A673 (cell line): ENCODE results near the gene AHDC1. TPM values are rescaled to one million over a fixed set of nuclear protein-coding genes. Genes with fewer than 3 reads are reported as not detected.

Experiments used
- BruUV-seq: library from RNA; stranded (reverse); fragments of 400-500 nt; replicated peaks from 2 replicates; lab custom pipeline; 2021; lab: Mats Ljungman, UMichigan
- CTCF ChIA-PET: fragments of 300-600 bp; sonication (Branson Sonifier 250); formaldehyde crosslinking; loops from one replicate; lab custom pipeline; 2022; ENCODE audit warnings: antibody characterized with exemption; lab: Charles Lee
- POLR2A ChIA-PET: fragments of 300-600 bp; sonication (Branson Sonifier 250); formaldehyde crosslinking; loops from one replicate; lab custom pipeline; 2022; ENCODE audit warnings: antibody characterized with exemption; ENCODE audit not compliant: low non-redundant PET; lab: Charles Lee
- DNase-seq: peaks from one replicate; pipeline ENCODE4 v3.0.0-alpha.2; 2015; ENCODE audit warnings: low spot score
- H3K27ac ChIP-seq: fragments of 200-600 bp; sonication (generic); 2 replicates; pipeline ENCODE4 v1.5.1; 2016; ENCODE audit warnings: mixed run types, low read depth, mild to moderate bottlenecking, mixed read lengths, antibody characterized with exemption, low read length; ENCODE audit not compliant: poor library complexity, severe bottlenecking
- H3K27me3 ChIP-seq: fragments of 200-600 bp; sonication (generic); replicated peaks from 2 replicates; pipeline ENCODE4 v1.6.1; 2017; ENCODE audit warnings: mixed run types, low read depth, mild to moderate bottlenecking, mixed read lengths, antibody characterized with exemption, low read length; ENCODE audit not compliant: insufficient read depth, poor library complexity
- H3K36me3 ChIP-seq: fragments of 200-600 bp; sonication (generic); 2 replicates; pipeline ENCODE4 v1.6.1; 2016; ENCODE audit warnings: mixed run types, mild to moderate bottlenecking, mixed read lengths, antibody characterized with exemption, low read length; ENCODE audit not compliant: insufficient read depth, poor library complexity, severe bottlenecking
- H3K4me1 ChIP-seq: fragments of 200-600 bp; sonication (generic); 2 replicates; pipeline ENCODE4 v1.6.1; 2017; ENCODE audit warnings: mixed run types, mild to moderate bottlenecking, mixed read lengths, antibody characterized with exemption, low read length; ENCODE audit not compliant: insufficient read depth, poor library complexity, severe bottlenecking
- H3K4me3 ChIP-seq: fragments of 200-600 bp; sonication (generic); 2 replicates; pipeline ENCODE4 v1.5.1; 2016; ENCODE audit warnings: low read depth, mixed run types, mild to moderate bottlenecking, mixed read lengths, low read length; ENCODE audit not compliant: poor library complexity, severe bottlenecking
- H3K9me3 ChIP-seq: fragments of 200-600 bp; sonication (generic); 2 replicates; pipeline ENCODE4 v1.6.1; 2016; ENCODE audit warnings: mixed run types, low read depth, mild to moderate bottlenecking, mixed read lengths, antibody characterized with exemption, low read length; ENCODE audit not compliant: poor library complexity, severe bottlenecking
- EZH2 ChIP-seq: fragments of 200-600 bp; sonication (generic); IDR thresholded peaks from 2 replicates; pipeline ENCODE4 v1.6.1; 2017; ENCODE audit warnings: borderline replicate concordance, low read depth, mild to moderate bottlenecking, mixed read lengths, antibody characterized with exemption, low read length; ENCODE audit not compliant: poor library complexity, severe bottlenecking
- intact Hi-C: fragments of 100-400 bp; cut with micrococcal nuclease; formaldehyde crosslinking; loops from one replicate; pipeline ENCODE4 v1.10.0; 2022; ENCODE audit not compliant: unreplicated experiment
- total RNA-seq: library from RNA; stranded (reverse); gene quantifications from 2 replicates; pipeline ENCODE4 v1.2.3, GENCODE V29; 2021
- TF ChIP-seq, protein P1 (sequence below): fragments of 300-800, 200-600 bp; sonication (generic); conservative IDR thresholded peaks from 2 replicates; pipeline ENCODE4 v1.5.1; 2017; ENCODE audit warnings: low read depth, mild to moderate bottlenecking, antibody characterized with exemption, low read length, moderate library complexity, mixed read lengths

Gene AHDC1
- total RNA-seq, 1 experiment from 2014 or later = 33.2 TPM

- no peaks in the 10 kb centered on the region for H3K36me3 ChIP-seq
- BruUV-seq = no TSS peak
- DNase-seq = no peak
- ChIA-PET CTCF (no interaction called here), POLR2A (interaction anchor here (0.7 kb wide), 1 partner anchor 264 kb away, joined by 3 read pairs; no protein-coding TSS in a partner anchor)
- no peak overlapping the region for H3K4me3 ChIP-seq
- intact Hi-C loops = no loop called here
- no peaks in the 10 kb centered on the region for H3K9me3 ChIP-seq
- H3K27ac ChIP-seq = no peak overlapping the region
- TF ChIP-seq, protein P1, sequence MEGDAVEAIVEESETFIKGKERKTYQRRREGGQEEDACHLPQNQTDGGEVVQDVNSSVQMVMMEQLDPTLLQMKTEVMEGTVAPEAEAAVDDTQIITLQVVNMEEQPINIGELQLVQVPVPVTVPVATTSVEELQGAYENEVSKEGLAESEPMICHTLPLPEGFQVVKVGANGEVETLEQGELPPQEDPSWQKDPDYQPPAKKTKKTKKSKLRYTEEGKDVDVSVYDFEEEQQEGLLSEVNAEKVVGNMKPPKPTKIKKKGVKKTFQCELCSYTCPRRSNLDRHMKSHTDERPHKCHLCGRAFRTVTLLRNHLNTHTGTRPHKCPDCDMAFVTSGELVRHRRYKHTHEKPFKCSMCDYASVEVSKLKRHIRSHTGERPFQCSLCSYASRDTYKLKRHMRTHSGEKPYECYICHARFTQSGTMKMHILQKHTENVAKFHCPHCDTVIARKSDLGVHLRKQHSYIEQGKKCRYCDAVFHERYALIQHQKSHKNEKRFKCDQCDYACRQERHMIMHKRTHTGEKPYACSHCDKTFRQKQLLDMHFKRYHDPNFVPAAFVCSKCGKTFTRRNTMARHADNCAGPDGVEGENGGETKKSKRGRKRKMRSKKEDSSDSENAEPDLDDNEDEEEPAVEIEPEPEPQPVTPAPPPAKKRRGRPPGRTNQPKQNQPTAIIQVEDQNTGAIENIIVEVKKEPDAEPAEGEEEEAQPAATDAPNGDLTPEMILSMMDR = no peak
- no peak for TF ChIP-seq EZH2
- H3K4me1 ChIP-seq = peaks cover 4% of the 10 kb centered on the region
- no peaks in the 10 kb centered on the region for H3K27me3 ChIP-seq
Observed at GRCh38 chr1:27499142-27499541, 104.8 kb downstream of the AHDC1 start.

GRCh38 chr1:27496604-27497155, 107.3 kb downstream of the AHDC1 start:
- ChIA-PET CTCF (interaction anchor here (0.6 kb wide), 1 partner anchor 173 kb away, joined by 3 read pairs; no protein-coding TSS in a partner anchor), POLR2A (interaction anchor here (0.6 kb wide), 2 partner anchors 60 to 272 kb away, joined by 3 to 11 read pairs; no protein-coding TSS in a partner anchor)
- no peaks in the 10 kb centered on the region for H3K9me3 ChIP-seq
- DNase-seq = peak; percentile 52
- intact Hi-C loops = no loop called here
- H3K36me3 ChIP-seq = no peaks in the 10 kb centered on the region
- no TSS peak for BruUV-seq
- peaks cover 4% of the 10 kb centered on the region for H3K4me1 ChIP-seq
- TF ChIP-seq EZH2 = no peak
- TF ChIP-seq, protein P1 = no peak
- H3K27ac ChIP-seq = no peak overlapping the region
- peak overlapping the region; percentile 11 for H3K4me3 ChIP-seq
- H3K27me3 ChIP-seq = no peaks in the 10 kb centered on the region

- intact Hi-C loops = no loop called here
Observed at GRCh38 chr1:27492796-27493195, 111.1 kb downstream of the AHDC1 start.

More at GRCh38 chr1:27492796-27493195, 111.1 kb downstream of the AHDC1 start:
- CTCF ChIA-PET = no interaction called here
- no peaks in the 10 kb centered on the region for H3K9me3 ChIP-seq
- POLR2A ChIA-PET = no interaction called here
- BruUV-seq = no TSS peak
- H3K4me1 ChIP-seq = peaks cover 15% of the 10 kb centered on the region
- TF ChIP-seq, protein P1 = no peak
- no peak for TF ChIP-seq EZH2
- H3K36me3 ChIP-seq = no peaks in the 10 kb centered on the region
- H3K27me3 ChIP-seq = no peaks in the 10 kb centered on the region
- H3K27ac ChIP-seq = no peak overlapping the region
- no peak for DNase-seq
- H3K4me3 ChIP-seq = no peak overlapping the region
